HG03025 (cell line): ENCODE results near the gene SNAP23.
A peak's percentile ranks its signal among the peaks of the same experiment; 100 is the strongest.

ENCODE experiments used
- ATAC-seq: cut with Tn5 transposase; IDR thresholded peaks from one replicate; pipeline ENCODE4 v1.9.1; 2021; ENCODE audit warnings: mild to moderate bottlenecking, moderate library complexity; ENCODE audit not compliant: unreplicated experiment, low FRiP score

The SNAP23 gene

GRCh38 chr15:42495361-42496212 is at the start of gene SNAP23:
Gene SNAP23, plus strand, starts transcription at chr15:42495634. Its CDS starts 16,213 bp downstream, at chr15:42511847.
- ATAC-seq = peak; percentile 63

GRCh38 chr15:42447599-42447998 is 47.8 kb upstream of the SNAP23 start:
- no peak for ATAC-seq

- ATAC-seq = no peak
Observed at GRCh38 chr15:42448281-42448680, 47.2 kb upstream of the SNAP23 start.

GRCh38 chr15:42449770-42450424 is 45.5 kb upstream of the SNAP23 start:
- ATAC-seq = no peak

- ATAC-seq = no peak
Observed at GRCh38 chr15:42450425-42450790, 45.0 kb upstream of the SNAP23 start.

- no peak for ATAC-seq
Observed at GRCh38 chr15:42453826-42454225, 41.6 kb upstream of the SNAP23 start.

GRCh38 chr15:42456531-42456930 is 38.9 kb upstream of the SNAP23 start:
- ATAC-seq = no peak

- ATAC-seq = no peak
Observed at GRCh38 chr15:42456971-42457370, 38.5 kb upstream of the SNAP23 start.

- no peak for ATAC-seq
Observed at GRCh38 chr15:42457445-42458442, 37.7 kb upstream of the SNAP23 start.

- ATAC-seq = no peak
Observed at GRCh38 chr15:42461261-42461660, 34.2 kb upstream of the SNAP23 start.

- no peak for ATAC-seq
Observed at GRCh38 chr15:42465520-42466259, 29.7 kb upstream of the SNAP23 start.

GRCh38 chr15:42471002-42471401 is 24.4 kb upstream of the SNAP23 start:
- no peak for ATAC-seq

- no peak for ATAC-seq
Observed at GRCh38 chr15:42474827-42475226, 20.6 kb upstream of the SNAP23 start.

- ATAC-seq = no peak
Observed at GRCh38 chr15:42482701-42483100, 12.7 kb upstream of the SNAP23 start.

- no peak for ATAC-seq
Observed at GRCh38 chr15:42483677-42484076, 11.8 kb upstream of the SNAP23 start.

- ATAC-seq = no peak
Observed at GRCh38 chr15:42490291-42490670, 5.2 kb upstream of the SNAP23 start.

GRCh38 chr15:42490671-42491538 is 4.5 kb upstream of the SNAP23 start, which contains the start of gene ZNF106:
Gene ZNF106, minus strand, starts transcription at chr15:42491141. Its CDS starts 18,852 bp downstream, at chr15:42472289.
- no peak for ATAC-seq

GRCh38 chr15:42491539-42492225 is 3.8 kb upstream of the SNAP23 start:
- no peak for ATAC-seq
